Measurements from ENCODE around the gene FGF8.

GRCh38 chr10:101745074-101745696, 30.7 kb downstream of the FGF8 start:
- TF ChIP-seq CTCF (IDR thresholded peaks at IDR 0.05; ENCODE audit: insufficient read depth, low read length) (no peak), REST (IDR thresholded peaks at IDR 0.05; ENCODE audit: insufficient replicate concordance, low read depth) (no peak), POLR2AphosphoS5 (IDR thresholded peaks at IDR 0.05; ENCODE audit: low read depth) (no peak), SPI1 (IDR thresholded peaks at IDR 0.05; ENCODE audit: borderline replicate concordance, low read depth) (no peak), GABPA (IDR thresholded peaks at IDR 0.05; ENCODE audit: low read depth) (no peak)

All from HL-60 (cell line).